ENCODE measurements around the gene SEC14L6. TPM values are rescaled to one million over a fixed set of nuclear protein-coding genes. Genes with fewer than 3 reads are reported as not detected.
"Not testable (repeated sequence)": the region's sequence is repeated elsewhere in the genome, so short reads cannot be mapped to it uniquely, and the experiment has no call there.

Gene SEC14L6
- total and polyA plus RNA-seq, 9 of the 15 experiments (the other 6 are each of a cell fraction or from before 2014, with no cell fraction given) = 0.29 to 6.1 (median 1.9) TPM

- in situ Hi-C loops (cut with MboI); H2AFZ ChIP-seq (ENCODE audit: low read depth, low read length); H4K20me1 ChIP-seq (replicated peaks; ENCODE audit: control insufficient read depth, insufficient read depth, low read length); H3K27me3 ChIP-seq (ENCODE audit: control insufficient read depth in 2 of 2, insufficient read depth in 2 of 2, low read length in 2 of 2); H3K4me2 ChIP-seq (ENCODE audit: insufficient read depth, low read length); H3K79me2 ChIP-seq (ENCODE audit: control insufficient read depth, insufficient read depth, low read length); H3K9me3 ChIP-seq (replicated peaks; ENCODE audit: control insufficient read depth, insufficient read depth, low read depth, low read length); intact Hi-C loops (cut with micrococcal nuclease); DNase-seq (ENCODE audit: extremely low read depth in 1 of 4, low spot score in 3 of 4); H3K36me3 ChIP-seq (ENCODE audit: control insufficient read depth, insufficient read depth, low read length); CTCF ChIA-PET (ENCODE audit: low intra/inter-chr PET ratio); H3K9me1 ChIP-seq (ENCODE audit: control insufficient read depth, insufficient read depth, low read length); BruUV-seq (replicated peaks); H3K4me3 ChIP-seq; H3K9ac ChIP-seq (ENCODE audit: insufficient read depth in 1 of 2, low read depth in 2 of 2, low read length in 2 of 2); H3K4me1 ChIP-seq (replicated peaks in 1 of 2; ENCODE audit: control insufficient read depth in 2 of 2, insufficient read depth in 2 of 2, low read length in 2 of 2); POLR2A ChIA-PET; FAIRE-seq; H3K27ac ChIP-seq (ENCODE audit: extremely low read depth, low read depth, low read length); ATAC-seq: not testable (repeated sequence)
- peak; percentile 58 for TF ChIP-seq ZNF121 (CRISPR knock-in tag; conservative IDR thresholded peaks at IDR 0.05)
- 16% methylated on average over 3 of the region's 3 CpGs for WGBS (ENCODE audit: insufficient coverage, low coverage, missing lambda C conversion rate)
These were observed 5.3 kb upstream of the SEC14L6 start for GRCh38 chr22:30551813-30552212.

- Histone ChIP-seq H3K4me3 (no peak overlapping the region), H3K9me1 (ENCODE audit: control insufficient read depth, insufficient read depth, low read length) (no peaks in the 10 kb centered on the region), H3K9ac (ENCODE audit: insufficient read depth in 1 of 2, low read depth in 2 of 2, low read length in 2 of 2) (no peak overlapping the region), H3K27ac (ENCODE audit: extremely low read depth, low read depth, low read length) (no peak overlapping the region), H2AFZ (ENCODE audit: low read depth, low read length) (peak overlapping the region; percentile 45), H3K4me2 (ENCODE audit: insufficient read depth, low read length) (no peak overlapping the region), H4K20me1 (replicated peaks; ENCODE audit: control insufficient read depth, insufficient read depth, low read length) (no peaks in the 10 kb centered on the region), H3K9me3 (replicated peaks; ENCODE audit: control insufficient read depth, insufficient read depth, low read depth, low read length) (no peaks in the 10 kb centered on the region), H3K36me3 (ENCODE audit: control insufficient read depth, insufficient read depth, low read length) (no peaks in the 10 kb centered on the region), H3K79me2 (ENCODE audit: control insufficient read depth, insufficient read depth, low read length) (no peaks in the 10 kb centered on the region), H3K27me3 (ENCODE audit: control insufficient read depth in 2 of 2, insufficient read depth in 2 of 2, low read length in 2 of 2) (no peaks in the 10 kb centered on the region), H3K4me1 (replicated peaks in 1 of 2; ENCODE audit: control insufficient read depth in 2 of 2, insufficient read depth in 2 of 2, low read length in 2 of 2) (peaks cover 6 to 10% of the 10 kb centered on the region in 2 experiments; a peak in 4 of 5 replicates)
- ATAC-seq (no peak), FAIRE-seq (no peak), DNase-seq (ENCODE audit: extremely low read depth in 1 of 4, low spot score in 3 of 4) (no peak)
- BruUV-seq (replicated peaks) = no TSS peak
- POLR2A ChIA-PET = interaction anchor here (0.6 kb wide), 2 partner anchors 9 to 24 kb away, joined by 3 read pairs; no protein-coding TSS in a partner anchor
- in situ Hi-C loops (cut with MboI) = no loop called here
- CTCF ChIA-PET (ENCODE audit: low intra/inter-chr PET ratio) = no interaction called here
- WGBS (ENCODE audit: insufficient coverage, low coverage, missing lambda C conversion rate) = 65% methylated on average over 4 of the region's 4 CpGs
- intact Hi-C loops (cut with micrococcal nuclease) = no loop called here
- no peak for TF ChIP-seq ARID3A (IDR thresholded peaks at IDR 0.05; ENCODE audit: borderline replicate concordance, low read depth, low read length)
- TF ChIP-seq NCOR1 (IDR thresholded peaks at IDR 0.05) = no peak
- no peak for TF ChIP-seq RB1 (IDR thresholded peaks at IDR 0.05; ENCODE audit: low read depth)
- TF ChIP-seq MCM5 (IDR thresholded peaks at IDR 0.05; ENCODE audit: low read depth) = no peak
- TF ChIP-seq DACH1 (IDR thresholded peaks at IDR 0.05; ENCODE audit: partially characterized antibody) = no peak
- TF ChIP-seq CREB1 (IDR thresholded peaks at IDR 0.05) = no peak
- TF ChIP-seq CREB1 (CRISPR knock-in tag; IDR thresholded peaks at IDR 0.05) = no peak
- TF ChIP-seq BRD4 (IDR thresholded peaks at IDR 0.05) = no peak
- TF ChIP-seq ZNF124 (CRISPR knock-in tag; IDR thresholded peaks at IDR 0.05) = no peak
- no peak for TF ChIP-seq CGGBP1 (CRISPR knock-in tag; IDR thresholded peaks at IDR 0.05)
- no peak for TF ChIP-seq KDM1A (IDR thresholded peaks at IDR 0.05)
- TF ChIP-seq ZNF398 (CRISPR knock-in tag; IDR thresholded peaks at IDR 0.05) = no peak
- TF ChIP-seq ZNF347 (CRISPR knock-in tag; IDR thresholded peaks at IDR 0.05; ENCODE audit: low read depth) = no peak
- TF ChIP-seq TAF15 (IDR thresholded peaks at IDR 0.05; ENCODE audit: low read depth, low read length) = no peak
These were observed 647 bp upstream of the SEC14L6 start for GRCh38 chr22:30547188-30547587.
